KMS-11 (cell line): ENCODE data around the gene LNPEP.

ENCODE experiments used
- H2AFZ ChIP-seq: fragments of 200-600 bp; sonication (generic); 2 replicates; pipeline ENCODE4 v1.6.1; 2016; ENCODE audit warnings: antibody characterized with exemption, mixed run types, low read depth
- H3K27ac ChIP-seq: fragments of 200-600 bp; sonication (generic); 2 replicates; pipeline ENCODE4 v1.6.1; 2016; ENCODE audit warnings: mild to moderate bottlenecking, mixed run types
- H3K27me3 ChIP-seq: fragments of 200-600 bp; sonication (generic); 2 replicates; pipeline ENCODE4 v1.6.1; 2017; ENCODE audit warnings: mild to moderate bottlenecking, low read depth, mixed run types, moderate library complexity; ENCODE audit not compliant: insufficient read depth
- H3K36me3 ChIP-seq: fragments of 200-600 bp; sonication (generic); 2 replicates; pipeline ENCODE4 v1.6.1; 2017; ENCODE audit warnings: mild to moderate bottlenecking, mixed run types; ENCODE audit not compliant: insufficient read depth
- H3K4me1 ChIP-seq: fragments of 200-600 bp; sonication (generic); 2 replicates; pipeline ENCODE4 v1.6.1; 2016; ENCODE audit warnings: mild to moderate bottlenecking, low read depth, mixed run types; ENCODE audit not compliant: poor library complexity, severe bottlenecking
- H3K4me2 ChIP-seq: fragments of 200-600 bp; sonication (generic); 2 replicates; pipeline ENCODE4 v1.7.0; 2016; ENCODE audit warnings: mild to moderate bottlenecking, mixed run types
- H3K4me3 ChIP-seq: fragments of 200-600 bp; sonication (generic); IDR thresholded peaks from 2 replicates; pipeline ENCODE4 v1.6.1; 2017; ENCODE audit warnings: low read depth, low read length, mixed read lengths; ENCODE audit not compliant: insufficient read depth
- H3K79me2 ChIP-seq: fragments of 200-600 bp; sonication (generic); 2 replicates; pipeline ENCODE4 v1.6.1; 2016; ENCODE audit warnings: low read depth, mixed run types; ENCODE audit not compliant: insufficient read depth
- H3K9ac ChIP-seq: fragments of 200-600 bp; sonication (generic); 2 replicates; pipeline ENCODE4 v1.6.1; 2016; ENCODE audit warnings: mild to moderate bottlenecking, mixed run types
- H4K20me1 ChIP-seq: fragments of 200-600 bp; sonication (generic); 2 replicates; pipeline ENCODE4 v1.6.1; 2016; ENCODE audit warnings: mild to moderate bottlenecking, mixed run types; ENCODE audit not compliant: insufficient read depth
- CTCF ChIP-seq: fragments of 200-600 bp; sonication (generic); conservative IDR thresholded peaks from 2 replicates; pipeline ENCODE4 v1.6.1; 2017; ENCODE audit warnings: low read depth, mild to moderate bottlenecking, antibody characterized with exemption, low read length, moderate library complexity, mixed read lengths

LNPEP gene

DNA sequence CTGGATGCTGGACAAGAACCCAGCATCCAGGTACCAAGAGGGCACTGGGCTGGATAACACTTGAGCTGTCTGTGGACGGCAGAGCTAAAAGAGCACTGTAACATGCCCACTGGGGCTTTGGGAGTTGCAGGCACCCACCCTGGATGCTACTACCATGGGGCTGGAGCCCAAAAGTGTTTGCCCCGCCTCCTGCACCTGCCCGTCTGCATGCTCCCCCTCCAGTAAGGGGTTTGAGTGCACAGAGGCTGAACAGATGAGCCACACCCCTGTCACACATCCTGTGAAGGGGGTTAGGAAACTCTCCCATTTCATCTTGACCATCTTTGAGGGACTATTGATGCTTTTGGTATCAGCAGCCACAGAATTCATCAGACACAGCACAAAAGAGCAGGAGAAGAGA, 137.5 kb downstream of the LNPEP start:
- Histone ChIP-seq H3K4me2 (no peak overlapping the region), H2AFZ (no peak overlapping the region), H3K36me3 (no peaks in the 10 kb centered on the region), H3K4me3 (no peak overlapping the region), H3K27ac (no peak overlapping the region), H3K79me2 (no peaks in the 10 kb centered on the region), H3K9ac (no peak overlapping the region), H4K20me1 (no peaks in the 10 kb centered on the region), H3K27me3 (no peaks in the 10 kb centered on the region), H3K4me1 (no peaks in the 10 kb centered on the region)
- TF ChIP-seq CTCF: no peak

- H4K20me1 ChIP-seq: no peaks in the 10 kb centered on the region
- H3K9ac ChIP-seq: no peak overlapping the region
- TF ChIP-seq CTCF: no peak
- H3K4me1 ChIP-seq: no peaks in the 10 kb centered on the region
- H3K4me3 ChIP-seq: no peak overlapping the region
- H3K4me2 ChIP-seq: no peak overlapping the region
- no peaks in the 10 kb centered on the region for H3K79me2 ChIP-seq
- no peaks in the 10 kb centered on the region for H3K27me3 ChIP-seq
- no peak overlapping the region for H3K27ac ChIP-seq
- H2AFZ ChIP-seq: no peak overlapping the region
- H3K36me3 ChIP-seq: no peaks in the 10 kb centered on the region
Measured at GRCh38 chr5:97074859-97075489, 139.1 kb downstream of the LNPEP start.

GRCh38 chr5:97075649-97076048, 139.8 kb downstream of the LNPEP start:
- Histone ChIP-seq H3K4me3 (no peak overlapping the region), H3K27me3 (no peaks in the 10 kb centered on the region), H3K4me2 (no peak overlapping the region), H2AFZ (no peak overlapping the region), H3K9ac (no peak overlapping the region), H3K79me2 (no peaks in the 10 kb centered on the region), H3K4me1 (no peaks in the 10 kb centered on the region), H4K20me1 (no peaks in the 10 kb centered on the region), H3K36me3 (no peaks in the 10 kb centered on the region), H3K27ac (no peak overlapping the region)
- no peak for TF ChIP-seq CTCF

DNA sequence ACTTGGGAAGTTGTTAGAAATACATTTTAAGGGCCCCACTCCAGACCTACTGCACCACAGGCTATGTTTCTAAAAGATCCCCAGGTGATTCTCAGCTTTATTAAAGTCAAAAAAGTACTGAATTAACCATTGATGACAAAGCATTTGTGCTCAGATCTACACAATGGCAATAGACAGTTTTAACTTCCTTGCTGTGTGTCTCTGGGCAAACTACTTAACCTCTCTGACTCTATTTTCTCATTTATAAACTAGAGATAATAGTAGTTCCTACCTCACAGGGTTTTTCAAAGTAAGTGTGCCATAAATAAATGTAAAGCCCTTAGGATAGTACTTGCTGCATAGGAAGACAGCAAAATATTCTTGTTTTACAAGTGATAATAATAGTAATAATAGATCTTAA, 140.2 kb downstream of the LNPEP start:
- H3K36me3 ChIP-seq: no peaks in the 10 kb centered on the region

More for the DNA sequence above, 140.2 kb downstream of the LNPEP start:
- H3K9ac ChIP-seq: no peak overlapping the region
- H3K4me2 ChIP-seq: no peak overlapping the region
- no peaks in the 10 kb centered on the region for H3K27me3 ChIP-seq
- H3K4me1 ChIP-seq: no peaks in the 10 kb centered on the region
- no peak overlapping the region for H3K4me3 ChIP-seq
- TF ChIP-seq CTCF: no peak
- H4K20me1 ChIP-seq: no peaks in the 10 kb centered on the region
- H3K79me2 ChIP-seq: no peaks in the 10 kb centered on the region
- no peak overlapping the region for H2AFZ ChIP-seq
- H3K27ac ChIP-seq: no peak overlapping the region
